Measurements from ENCODE around the gene HID1.

HID1 gene

DNA sequence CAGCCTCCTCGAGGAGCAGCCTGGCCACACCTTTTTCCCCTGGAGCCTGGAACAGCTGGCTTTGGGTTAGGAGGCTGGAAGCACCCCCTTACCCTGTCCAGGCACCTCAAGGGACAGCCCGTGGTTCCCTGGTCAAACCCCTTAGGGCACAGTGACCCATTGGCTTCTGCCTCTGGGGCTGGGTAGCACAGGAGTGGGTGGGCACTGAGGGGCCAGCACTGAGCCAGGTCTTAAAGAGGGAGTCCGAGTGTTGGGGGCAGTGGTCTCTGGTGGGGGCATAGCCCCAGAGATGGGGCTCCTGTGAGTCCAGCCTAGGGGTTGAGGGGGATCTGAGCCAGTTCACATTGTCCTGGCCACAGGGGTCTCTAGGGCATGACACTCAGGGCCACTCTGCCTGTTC, 21.5 kb downstream of the HID1 start:
- no peak for TF ChIP-seq PPARA (CRISPR knock-in tag; IDR thresholded peaks at IDR 0.05; ENCODE audit: borderline replicate concordance)
- no peak for TF ChIP-seq ISL1 (CRISPR knock-in tag; IDR thresholded peaks at IDR 0.05)
- TF ChIP-seq RARB (CRISPR knock-in tag; IDR thresholded peaks at IDR 0.05) = no peak
- TF ChIP-seq OSR1 (CRISPR knock-in tag; IDR thresholded peaks at IDR 0.05) = no peak
- TF ChIP-seq GLIS3 (CRISPR knock-in tag; IDR thresholded peaks at IDR 0.05) = no peak
- no peak for TF ChIP-seq ZNF565 (CRISPR knock-in tag; conservative IDR thresholded peaks at IDR 0.05; ENCODE audit: low read depth)
- TF ChIP-seq ARNTL (CRISPR knock-in tag; IDR thresholded peaks at IDR 0.05; ENCODE audit: borderline replicate concordance, low read depth) = no peak
- ATAC-seq = no peak

DNA sequence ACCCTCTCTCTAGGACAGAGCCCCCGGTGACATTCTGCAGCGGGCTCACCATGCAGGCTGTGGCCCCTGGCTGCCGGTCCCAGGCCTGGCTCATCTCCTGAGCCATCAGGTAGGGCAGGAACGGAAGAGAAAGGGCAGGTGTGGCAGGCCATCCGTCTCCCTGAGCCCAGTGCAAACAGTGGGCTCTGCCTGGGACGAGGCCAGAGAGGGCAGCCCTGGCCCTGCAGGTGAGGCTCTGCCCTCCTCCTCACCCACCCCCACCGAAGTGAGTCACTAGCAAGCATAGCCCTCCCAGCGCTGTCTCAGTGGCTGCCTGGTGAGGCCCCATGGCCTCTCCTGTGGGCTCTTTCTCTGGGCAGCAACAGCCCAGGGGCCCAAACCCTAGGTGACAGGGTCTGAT, 22.4 kb downstream of the HID1 start:
- peak; percentile 8; the same call in 1 of the 3 replicates for ATAC-seq
- TF ChIP-seq BACH2 (CRISPR knock-in tag; IDR thresholded peaks at IDR 0.05; ENCODE audit: borderline replicate concordance) (no peak), ZNF565 (CRISPR knock-in tag; conservative IDR thresholded peaks at IDR 0.05; ENCODE audit: low read depth) (no peak), ZNF70 (CRISPR knock-in tag; IDR thresholded peaks at IDR 0.05) (no peak)
- TF ChIP-seq, protein P1, sequence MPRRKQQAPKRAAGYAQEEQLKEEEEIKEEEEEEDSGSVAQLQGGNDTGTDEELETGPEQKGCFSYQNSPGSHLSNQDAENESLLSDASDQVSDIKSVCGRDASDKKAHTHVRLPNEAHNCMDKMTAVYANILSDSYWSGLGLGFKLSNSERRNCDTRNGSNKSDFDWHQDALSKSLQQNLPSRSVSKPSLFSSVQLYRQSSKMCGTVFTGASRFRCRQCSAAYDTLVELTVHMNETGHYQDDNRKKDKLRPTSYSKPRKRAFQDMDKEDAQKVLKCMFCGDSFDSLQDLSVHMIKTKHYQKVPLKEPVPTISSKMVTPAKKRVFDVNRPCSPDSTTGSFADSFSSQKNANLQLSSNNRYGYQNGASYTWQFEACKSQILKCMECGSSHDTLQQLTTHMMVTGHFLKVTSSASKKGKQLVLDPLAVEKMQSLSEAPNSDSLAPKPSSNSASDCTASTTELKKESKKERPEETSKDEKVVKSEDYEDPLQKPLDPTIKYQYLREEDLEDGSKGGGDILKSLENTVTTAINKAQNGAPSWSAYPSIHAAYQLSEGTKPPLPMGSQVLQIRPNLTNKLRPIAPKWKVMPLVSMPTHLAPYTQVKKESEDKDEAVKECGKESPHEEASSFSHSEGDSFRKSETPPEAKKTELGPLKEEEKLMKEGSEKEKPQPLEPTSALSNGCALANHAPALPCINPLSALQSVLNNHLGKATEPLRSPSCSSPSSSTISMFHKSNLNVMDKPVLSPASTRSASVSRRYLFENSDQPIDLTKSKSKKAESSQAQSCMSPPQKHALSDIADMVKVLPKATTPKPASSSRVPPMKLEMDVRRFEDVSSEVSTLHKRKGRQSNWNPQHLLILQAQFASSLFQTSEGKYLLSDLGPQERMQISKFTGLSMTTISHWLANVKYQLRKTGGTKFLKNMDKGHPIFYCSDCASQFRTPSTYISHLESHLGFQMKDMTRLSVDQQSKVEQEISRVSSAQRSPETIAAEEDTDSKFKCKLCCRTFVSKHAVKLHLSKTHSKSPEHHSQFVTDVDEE (CRISPR knock-in tag; IDR thresholded peaks at IDR 0.05) = no peak

DNA sequence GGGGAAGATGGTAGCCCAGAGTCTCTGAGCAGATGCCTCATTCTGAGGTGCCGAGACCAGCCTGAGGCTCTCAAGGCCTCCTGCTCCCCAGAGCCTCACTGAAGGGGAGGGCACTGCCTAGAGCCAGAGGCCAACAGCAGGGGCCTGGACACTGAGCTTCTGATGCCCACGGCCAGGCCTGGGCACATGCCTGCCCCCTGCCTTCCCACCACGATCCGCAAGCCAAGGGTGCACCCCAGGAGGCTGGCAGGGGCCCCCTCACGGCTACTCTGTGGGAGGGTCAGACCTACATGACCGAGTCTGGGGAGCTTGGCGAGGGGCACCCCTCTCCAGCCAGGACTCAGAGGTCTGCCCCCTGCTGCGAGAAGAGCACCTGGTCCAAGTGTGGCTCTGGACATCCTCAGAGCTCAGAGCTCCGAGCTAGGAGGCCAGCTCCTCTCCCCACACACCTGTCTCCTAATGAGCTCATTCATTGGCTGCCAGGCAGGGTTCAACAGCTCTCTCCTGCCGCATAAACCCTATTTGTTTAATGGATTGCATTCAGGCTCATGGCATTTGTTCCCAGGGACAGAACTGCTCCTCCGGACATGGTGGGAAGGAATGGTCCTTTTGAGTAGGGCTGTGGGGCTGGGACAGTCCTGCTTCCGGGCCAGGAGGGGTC, 23.0 kb downstream of the HID1 start:
- peak; percentile 15; the same call in 1 of the 3 replicates for ATAC-seq

More for the DNA sequence above, 23.0 kb downstream of the HID1 start:
- TF ChIP-seq ZNF8 (CRISPR knock-in tag; IDR thresholded peaks at IDR 0.05) = no peak
- TF ChIP-seq, protein P2, sequence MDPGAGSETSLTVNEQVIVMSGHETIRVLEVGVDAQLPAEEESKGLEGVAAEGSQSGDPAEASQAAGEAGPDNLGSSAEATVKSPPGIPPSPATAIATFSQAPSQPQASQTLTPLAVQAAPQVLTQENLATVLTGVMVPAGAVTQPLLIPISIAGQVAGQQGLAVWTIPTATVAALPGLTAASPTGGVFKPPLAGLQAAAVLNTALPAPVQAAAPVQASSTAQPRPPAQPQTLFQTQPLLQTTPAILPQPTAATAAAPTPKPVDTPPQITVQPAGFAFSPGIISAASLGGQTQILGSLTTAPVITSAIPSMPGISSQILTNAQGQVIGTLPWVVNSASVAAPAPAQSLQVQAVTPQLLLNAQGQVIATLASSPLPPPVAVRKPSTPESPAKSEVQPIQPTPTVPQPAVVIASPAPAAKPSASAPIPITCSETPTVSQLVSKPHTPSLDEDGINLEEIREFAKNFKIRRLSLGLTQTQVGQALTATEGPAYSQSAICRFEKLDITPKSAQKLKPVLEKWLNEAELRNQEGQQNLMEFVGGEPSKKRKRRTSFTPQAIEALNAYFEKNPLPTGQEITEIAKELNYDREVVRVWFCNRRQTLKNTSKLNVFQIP (CRISPR knock-in tag; IDR thresholded peaks at IDR 0.05; ENCODE audit: borderline replicate concordance, low read depth) = no peak
- TF ChIP-seq SNAI2 (CRISPR knock-in tag; IDR thresholded peaks at IDR 0.05) = no peak
- no peak for TF ChIP-seq CSDC2 (CRISPR knock-in tag; IDR thresholded peaks at IDR 0.05)
- no peak for TF ChIP-seq ZC3H10 (CRISPR knock-in tag; IDR thresholded peaks at IDR 0.05)
- TF ChIP-seq BACH2 (CRISPR knock-in tag; IDR thresholded peaks at IDR 0.05; ENCODE audit: borderline replicate concordance) = no peak
- TF ChIP-seq GLIS3 (CRISPR knock-in tag; IDR thresholded peaks at IDR 0.05) = no peak
- TF ChIP-seq ZFP30 (CRISPR knock-in tag; IDR thresholded peaks at IDR 0.05) = no peak
- TF ChIP-seq ZFP3 (CRISPR knock-in tag; IDR thresholded peaks at IDR 0.05) = no peak
- TF ChIP-seq, protein P3, sequence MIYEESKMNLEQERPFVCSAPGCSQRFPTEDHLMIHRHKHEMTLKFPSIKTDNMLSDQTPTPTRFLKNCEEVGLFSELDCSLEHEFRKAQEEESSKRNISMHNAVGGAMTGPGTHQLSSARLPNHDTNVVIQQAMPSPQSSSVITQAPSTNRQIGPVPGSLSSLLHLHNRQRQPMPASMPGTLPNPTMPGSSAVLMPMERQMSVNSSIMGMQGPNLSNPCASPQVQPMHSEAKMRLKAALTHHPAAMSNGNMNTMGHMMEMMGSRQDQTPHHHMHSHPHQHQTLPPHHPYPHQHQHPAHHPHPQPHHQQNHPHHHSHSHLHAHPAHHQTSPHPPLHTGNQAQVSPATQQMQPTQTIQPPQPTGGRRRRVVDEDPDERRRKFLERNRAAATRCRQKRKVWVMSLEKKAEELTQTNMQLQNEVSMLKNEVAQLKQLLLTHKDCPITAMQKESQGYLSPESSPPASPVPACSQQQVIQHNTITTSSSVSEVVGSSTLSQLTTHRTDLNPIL (CRISPR knock-in tag; IDR thresholded peaks at IDR 0.05; ENCODE audit: low read depth) = no peak
- TF ChIP-seq, protein P4, sequence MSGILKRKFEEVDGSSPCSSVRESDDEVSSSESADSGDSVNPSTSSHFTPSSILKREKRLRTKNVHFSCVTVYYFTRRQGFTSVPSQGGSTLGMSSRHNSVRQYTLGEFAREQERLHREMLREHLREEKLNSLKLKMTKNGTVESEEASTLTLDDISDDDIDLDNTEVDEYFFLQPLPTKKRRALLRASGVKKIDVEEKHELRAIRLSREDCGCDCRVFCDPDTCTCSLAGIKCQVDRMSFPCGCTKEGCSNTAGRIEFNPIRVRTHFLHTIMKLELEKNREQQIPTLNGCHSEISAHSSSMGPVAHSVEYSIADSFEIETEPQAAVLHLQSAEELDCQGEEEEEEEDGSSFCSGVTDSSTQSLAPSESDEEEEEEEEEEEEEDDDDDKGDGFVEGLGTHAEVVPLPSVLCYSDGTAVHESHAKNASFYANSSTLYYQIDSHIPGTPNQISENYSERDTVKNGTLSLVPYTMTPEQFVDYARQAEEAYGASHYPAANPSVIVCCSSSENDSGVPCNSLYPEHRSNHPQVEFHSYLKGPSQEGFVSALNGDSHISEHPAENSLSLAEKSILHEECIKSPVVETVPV (CRISPR knock-in tag; IDR thresholded peaks at IDR 0.05) = no peak
- TF ChIP-seq, protein P1 (CRISPR knock-in tag; IDR thresholded peaks at IDR 0.05) = no peak
- TF ChIP-seq ISL1 (CRISPR knock-in tag; IDR thresholded peaks at IDR 0.05) = no peak
- no peak for TF ChIP-seq TCF4 (CRISPR knock-in tag; IDR thresholded peaks at IDR 0.05; ENCODE audit: borderline replicate concordance)
- TF ChIP-seq ARNTL (CRISPR knock-in tag; IDR thresholded peaks at IDR 0.05; ENCODE audit: borderline replicate concordance, low read depth) = no peak
- TF ChIP-seq PPARA (CRISPR knock-in tag; IDR thresholded peaks at IDR 0.05; ENCODE audit: borderline replicate concordance) = no peak
- no peak for TF ChIP-seq TOX (CRISPR knock-in tag; IDR thresholded peaks at IDR 0.05; ENCODE audit: borderline replicate concordance)
- no peak for TF ChIP-seq ESRRG (CRISPR knock-in tag; IDR thresholded peaks at IDR 0.05)

Measured in SK-N-SH treated with all-trans-retinoic acid at 6 μM for 48 hours (cell line).